Testis (tissue), 3 donors: ENCODE measurements around the gene CCM2L. TPM values are rescaled to one million over a fixed set of nuclear protein-coding genes. Genes with fewer than 3 reads are reported as not detected.

Experiments used
- DNase-seq: peaks from one replicate; pipeline ENCODE4 v3.0.0-alpha.2; 2019
- H3K27ac ChIP-seq, 2 donors: fragments of 200-600 bp; sonication (generic); one replicate each; pipeline ENCODE4 v1.5.1; 2019
- H3K27me3 ChIP-seq: fragments of 200-600 bp; sonication (generic); one replicate; pipeline ENCODE4 v1.5.1; 2019
- H3K36me3 ChIP-seq: fragments of 200-600 bp; sonication (generic); one replicate; pipeline ENCODE4 v1.5.1; 2017; ENCODE audit warnings: low read depth; ENCODE audit errors: missing control alignments
- H3K4me1 ChIP-seq: fragments of 200-600 bp; sonication (generic); one replicate; pipeline ENCODE4 v1.5.1; 2019
- H3K4me3 ChIP-seq, 2 donors: fragments of 200-600 bp; sonication (generic); one replicate each; pipeline ENCODE4 v1.5.1; 2017 to 2019
- H3K9me3 ChIP-seq: fragments of 200-600 bp; sonication (generic); one replicate; pipeline ENCODE4 v1.5.1; 2017
- CTCF ChIP-seq, 3 experiments: fragments of 450-650 bp in 2 of 3; fragments of 200-600 bp in 1 of 3; sonication (generic) in 1 of 3; IDR thresholded peaks; one replicate each; pipeline ENCODE4 v1.5.1; 2016 to 2019; ENCODE audit warnings: antibody characterized with exemption in 3 of 3, mild to moderate bottlenecking in 2 of 3, moderate library complexity in 1 of 3
- POLR2A ChIP-seq: fragments of 450-650 bp; IDR thresholded peaks from one replicate; pipeline ENCODE4 v1.6.1; 2017; ENCODE audit warnings: antibody characterized with exemption, mild to moderate bottlenecking, moderate library complexity
- WGBS, 2 donors: methylation state at CpG; one replicate each; pipeline ENCODE4 v1.1.5; 2018; 5-methylcytosine and 5-hydroxymethylcytosine counted together
- intact Hi-C: fragments of 100-400 bp; cut with DNase I; formaldehyde crosslinking; loops from one replicate; pipeline ENCODE4 v1.15.1; 2023; ENCODE audit warnings: low total_unique reads
- polyA plus RNA-seq: library from polyadenylated mRNA; stranded (reverse); fragments of 350-450 nt; fragmentation: Illumina TruSeq; extraction: RNeasy Lipid Tissue Mini Kit (QIAGEN cat#74804); gene quantifications from one replicate; pipeline ENCODE4 v1.2.3, GENCODE V29; 2014; ENCODE audit warnings: low read depth, low replicate concordance; ENCODE audit not compliant: insufficient read depth
- total RNA-seq, 2 donors: library from RNA; depleted of rRNA; stranded (reverse); fragments of >200 nt; gene quantifications; one replicate each; pipeline ENCODE4 v1.2.3, GENCODE V29; 2016

The CCM2L gene
- total and polyA plus RNA-seq, 3 donors from 2014 or later = 2.7 to 3.5 (median 3.0) TPM

- 1 to 5% methylated on average over 9 to 41 of the region's 57 CpGs for WGBS, 2 donors
Measured at GRCh38 chr20:31968291-31969126, 41.7 kb upstream of the CCM2L start.

GRCh38 chr20:31969991-31970390, 40.2 kb upstream of the CCM2L start:
- Histone ChIP-seq H3K9me3 (no peaks in the 10 kb centered on the region), H3K4me1 (no peaks in the 10 kb centered on the region), H3K4me3 (no peak overlapping the region), H3K27me3 (no peaks in the 10 kb centered on the region), H3K27ac (no peak overlapping the region), H3K36me3 (no peaks in the 10 kb centered on the region)
- no peak for TF ChIP-seq CTCF (IDR thresholded peaks at IDR 0.05)
- no peak for TF ChIP-seq POLR2A
- no peak for DNase-seq
- intact Hi-C loops = no loop called here
- 66 to 67% methylated on average over 5 of the region's 5 CpGs for WGBS, 2 donors

More at GRCh38 chr20:31968291-31969126, 41.7 kb upstream of the CCM2L start:
- Histone ChIP-seq H3K36me3 (no peaks in the 10 kb centered on the region), H3K9me3 (no peaks in the 10 kb centered on the region), H3K4me1 (no peaks in the 10 kb centered on the region), H3K27me3 (no peaks in the 10 kb centered on the region), H3K4me3 (peak overlapping the region; percentile 21 to 48), H3K27ac (no peak overlapping the region)
- TF ChIP-seq CTCF (IDR thresholded peaks at IDR 0.05) (no peak), POLR2A (no peak)
- intact Hi-C loops = no loop called here
- peak; percentile 83 for DNase-seq

- TF ChIP-seq CTCF (IDR thresholded peaks at IDR 0.05) (no peak), POLR2A (no peak)
- no peaks in the 10 kb centered on the region for H3K27me3 ChIP-seq
- H3K9me3 ChIP-seq = no peaks in the 10 kb centered on the region
- no peaks in the 10 kb centered on the region for H3K36me3 ChIP-seq
- H3K27ac ChIP-seq = no peak overlapping the region
- H3K4me3 ChIP-seq = no peak overlapping the region
- 39 to 51% methylated on average over 4 of the region's 4 CpGs for WGBS, 2 donors
- H3K4me1 ChIP-seq = no peaks in the 10 kb centered on the region
- no peak for DNase-seq
- intact Hi-C loops = no loop called here
Measured at GRCh38 chr20:31972471-31973021, 37.7 kb upstream of the CCM2L start.

- Histone ChIP-seq H3K9me3 (no peaks in the 10 kb centered on the region), H3K27ac (no peak overlapping the region), H3K4me1 (no peaks in the 10 kb centered on the region), H3K27me3 (no peaks in the 10 kb centered on the region), H3K36me3 (no peaks in the 10 kb centered on the region), H3K4me3 (no peak overlapping the region)
- intact Hi-C loops = no loop called here
- no peak for DNase-seq
- 89 to 90% methylated on average over 2 of the region's 2 CpGs for WGBS, 2 donors
- TF ChIP-seq CTCF (IDR thresholded peaks at IDR 0.05) = no peak
Measured at GRCh38 chr20:31974296-31974695, 35.9 kb upstream of the CCM2L start.
